ENCODE measurements around the gene MAST4. TPM values are rescaled to one million over a fixed set of nuclear protein-coding genes. Genes with fewer than 3 reads are reported as not detected.

Gene MAST4
- total RNA-seq, 1 donor from 2014 or later: 22.3 TPM

DNA sequence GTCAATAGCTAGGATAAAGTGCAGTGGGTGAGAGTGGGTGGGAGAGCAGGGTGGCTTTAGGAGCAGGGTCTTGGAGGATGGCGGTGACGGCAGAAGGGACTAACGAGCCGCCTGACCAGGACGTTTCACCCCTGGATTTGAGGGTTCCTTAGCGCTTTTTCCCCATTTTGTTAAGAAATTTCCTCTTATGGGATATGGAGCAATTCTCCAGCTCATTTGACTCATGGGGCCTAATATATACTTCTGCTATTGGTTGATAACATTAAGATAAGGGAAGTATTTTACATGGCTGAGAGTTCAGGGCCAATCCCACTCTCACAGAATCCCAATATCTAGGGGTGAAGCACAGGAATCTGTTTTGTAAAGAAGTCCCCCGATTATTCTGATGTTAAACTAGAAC, 582.8 kb downstream of the MAST4 start:
- Histone ChIP-seq H3K27ac (ENCODE audit: low read depth, low read length) (no peak overlapping the region), H3K4me2 (ENCODE audit: low read length) (no peak overlapping the region), H3K9me3 (ENCODE audit: insufficient read depth, low read depth, low read length) (no peaks in the 10 kb centered on the region), H2AFZ (ENCODE audit: low read depth, low read length) (no peak overlapping the region), H3K27me3 (ENCODE audit: insufficient read depth, low read length) (no peaks in the 10 kb centered on the region), H3K9ac (ENCODE audit: low read length) (no peak overlapping the region), H3K79me2 (ENCODE audit: insufficient read depth, low read length) (no peaks in the 10 kb centered on the region), H4K20me1 (ENCODE audit: insufficient read depth, low read length) (no peaks in the 10 kb centered on the region), H3K4me1 (ENCODE audit: insufficient read depth, low read length) (peaks cover 10% of the 10 kb centered on the region), H3K36me3 (ENCODE audit: insufficient read depth, low read length) (no peaks in the 10 kb centered on the region), H3K4me3 (ENCODE audit: insufficient read depth, low read depth, low read length) (no peak overlapping the region)
- Mint-ChIP-seq H3K4me3 (ENCODE audit: unreplicated experiment) (no peak overlapping the region), H3K27ac (ENCODE audit: unreplicated experiment) (no peak overlapping the region), H3K4me1 (ENCODE audit: low read depth, unreplicated experiment) (peaks cover 16% of the 10 kb centered on the region), H3K27me3 (ENCODE audit: low read depth, unreplicated experiment) (no peaks in the 10 kb centered on the region), H3K9me3 (ENCODE audit: unreplicated experiment) (peaks cover 3% of the 10 kb centered on the region), H3K36me3 (ENCODE audit: low read depth, unreplicated experiment) (no peaks in the 10 kb centered on the region)
- no peak for TF ChIP-seq EZH2 (IDR thresholded peaks at IDR 0.05; ENCODE audit: insufficient read depth, low read length)
- TF ChIP-seq, protein P1, sequence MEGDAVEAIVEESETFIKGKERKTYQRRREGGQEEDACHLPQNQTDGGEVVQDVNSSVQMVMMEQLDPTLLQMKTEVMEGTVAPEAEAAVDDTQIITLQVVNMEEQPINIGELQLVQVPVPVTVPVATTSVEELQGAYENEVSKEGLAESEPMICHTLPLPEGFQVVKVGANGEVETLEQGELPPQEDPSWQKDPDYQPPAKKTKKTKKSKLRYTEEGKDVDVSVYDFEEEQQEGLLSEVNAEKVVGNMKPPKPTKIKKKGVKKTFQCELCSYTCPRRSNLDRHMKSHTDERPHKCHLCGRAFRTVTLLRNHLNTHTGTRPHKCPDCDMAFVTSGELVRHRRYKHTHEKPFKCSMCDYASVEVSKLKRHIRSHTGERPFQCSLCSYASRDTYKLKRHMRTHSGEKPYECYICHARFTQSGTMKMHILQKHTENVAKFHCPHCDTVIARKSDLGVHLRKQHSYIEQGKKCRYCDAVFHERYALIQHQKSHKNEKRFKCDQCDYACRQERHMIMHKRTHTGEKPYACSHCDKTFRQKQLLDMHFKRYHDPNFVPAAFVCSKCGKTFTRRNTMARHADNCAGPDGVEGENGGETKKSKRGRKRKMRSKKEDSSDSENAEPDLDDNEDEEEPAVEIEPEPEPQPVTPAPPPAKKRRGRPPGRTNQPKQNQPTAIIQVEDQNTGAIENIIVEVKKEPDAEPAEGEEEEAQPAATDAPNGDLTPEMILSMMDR (IDR thresholded peaks at IDR 0.05; ENCODE audit: insufficient read depth, low read depth, low read length): no peak
- FAIRE-seq: no peak
- DNase-seq (ENCODE audit: low read depth): no peak

- Mint-ChIP-seq H3K27me3 (ENCODE audit: low read depth, unreplicated experiment) (no peaks in the 10 kb centered on the region), H3K4me3 (ENCODE audit: unreplicated experiment) (no peak overlapping the region), H3K36me3 (ENCODE audit: low read depth, unreplicated experiment) (no peaks in the 10 kb centered on the region), H3K4me1 (ENCODE audit: low read depth, unreplicated experiment) (peaks cover 16% of the 10 kb centered on the region), H3K9me3 (ENCODE audit: unreplicated experiment) (peaks cover 3% of the 10 kb centered on the region), H3K27ac (ENCODE audit: unreplicated experiment) (no peak overlapping the region)
- Histone ChIP-seq H3K79me2 (ENCODE audit: insufficient read depth, low read length) (no peaks in the 10 kb centered on the region), H3K4me1 (ENCODE audit: insufficient read depth, low read length) (peaks cover 10% of the 10 kb centered on the region), H3K9me3 (ENCODE audit: insufficient read depth, low read depth, low read length) (no peaks in the 10 kb centered on the region), H3K4me2 (ENCODE audit: low read length) (no peak overlapping the region), H3K4me3 (ENCODE audit: insufficient read depth, low read depth, low read length) (no peak overlapping the region), H3K27me3 (ENCODE audit: insufficient read depth, low read length) (no peaks in the 10 kb centered on the region), H4K20me1 (ENCODE audit: insufficient read depth, low read length) (no peaks in the 10 kb centered on the region), H3K9ac (ENCODE audit: low read length) (no peak overlapping the region), H3K27ac (ENCODE audit: low read depth, low read length) (no peak overlapping the region), H2AFZ (ENCODE audit: low read depth, low read length) (no peak overlapping the region), H3K36me3 (ENCODE audit: insufficient read depth, low read length) (no peaks in the 10 kb centered on the region)
- no peak for FAIRE-seq
- no peak for DNase-seq (ENCODE audit: low read depth)
- TF ChIP-seq EZH2 (IDR thresholded peaks at IDR 0.05; ENCODE audit: insufficient read depth, low read length): no peak
- TF ChIP-seq, protein P1 (IDR thresholded peaks at IDR 0.05; ENCODE audit: insufficient read depth, low read depth, low read length): no peak
Measured at GRCh38 chr5:67179697-67180361, 583.6 kb downstream of the MAST4 start.

- H3K27ac Mint-ChIP-seq (ENCODE audit: unreplicated experiment): peak overlapping the region; percentile 53
Measured at GRCh38 chr5:67181648-67182221, 585.5 kb downstream of the MAST4 start.

More at GRCh38 chr5:67181648-67182221, 585.5 kb downstream of the MAST4 start:
- no peaks in the 10 kb centered on the region for H3K27me3 ChIP-seq (ENCODE audit: insufficient read depth, low read length)
- FAIRE-seq (no peak), DNase-seq (ENCODE audit: low read depth) (no peak)
- H3K4me3 ChIP-seq (ENCODE audit: insufficient read depth, low read depth, low read length): no peak overlapping the region
- H3K4me2 ChIP-seq (ENCODE audit: low read length): peak overlapping the region; percentile 37
- no peaks in the 10 kb centered on the region for H3K79me2 ChIP-seq (ENCODE audit: insufficient read depth, low read length)
- no peak overlapping the region for H3K27ac ChIP-seq (ENCODE audit: low read depth, low read length)
- peaks cover 10% of the 10 kb centered on the region for H3K4me1 ChIP-seq (ENCODE audit: insufficient read depth, low read length)
- Mint-ChIP-seq H3K27me3 (ENCODE audit: low read depth, unreplicated experiment) (no peaks in the 10 kb centered on the region), H3K36me3 (ENCODE audit: low read depth, unreplicated experiment) (no peaks in the 10 kb centered on the region), H3K4me3 (ENCODE audit: unreplicated experiment) (no peak overlapping the region), H3K4me1 (ENCODE audit: low read depth, unreplicated experiment) (peaks cover 16% of the 10 kb centered on the region), H3K9me3 (ENCODE audit: unreplicated experiment) (peaks cover 2% of the 10 kb centered on the region)
- no peak overlapping the region for H3K9ac ChIP-seq (ENCODE audit: low read length)
- no peaks in the 10 kb centered on the region for H3K36me3 ChIP-seq (ENCODE audit: insufficient read depth, low read length)
- no peaks in the 10 kb centered on the region for H4K20me1 ChIP-seq (ENCODE audit: insufficient read depth, low read length)
- TF ChIP-seq EZH2 (IDR thresholded peaks at IDR 0.05; ENCODE audit: insufficient read depth, low read length): no peak
- TF ChIP-seq, protein P1 (IDR thresholded peaks at IDR 0.05; ENCODE audit: insufficient read depth, low read depth, low read length): no peak
- peak overlapping the region; percentile 55 for H2AFZ ChIP-seq (ENCODE audit: low read depth, low read length)
- no peaks in the 10 kb centered on the region for H3K9me3 ChIP-seq (ENCODE audit: insufficient read depth, low read depth, low read length)
